HG03460 (cell line): ENCODE results near the gene KTI12.
"Not testable (repeated sequence)": the region's sequence is repeated elsewhere in the genome, so short reads cannot be mapped to it uniquely, and the experiment has no call there.

Source experiments
- ATAC-seq: cut with Tn5 transposase; IDR thresholded peaks from one replicate; pipeline ENCODE4 v1.9.1; 2021; ENCODE audit not compliant: unreplicated experiment

Gene KTI12

GRCh38 chr1:52033190-52034049 is at the start of gene KTI12:
Gene KTI12, minus strand, starts transcription at chr1:52033810. Its CDS starts 49 bp downstream, at chr1:52033761.
- peak; percentile 89 for ATAC-seq

DNA sequence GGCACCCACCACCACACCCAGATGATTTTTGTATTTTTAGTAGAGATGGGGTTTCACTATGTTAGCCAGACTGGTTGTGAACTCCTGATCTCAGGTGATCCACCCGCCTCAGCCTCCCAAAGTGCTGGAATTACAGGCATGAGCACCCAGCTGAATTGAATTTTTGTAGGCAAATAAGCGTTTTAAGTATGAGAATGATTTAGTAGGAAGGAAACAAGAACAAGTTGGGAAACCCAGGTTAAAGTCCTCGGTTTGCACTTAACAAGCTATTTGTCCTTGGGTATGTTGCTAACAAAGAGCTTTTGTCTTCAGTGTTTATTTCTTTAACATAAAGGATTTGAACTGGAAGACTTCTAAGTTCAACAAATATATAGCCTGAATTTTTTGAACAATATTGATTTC is 46.4 kb upstream of the KTI12 start:
- ATAC-seq = no peak

DNA sequence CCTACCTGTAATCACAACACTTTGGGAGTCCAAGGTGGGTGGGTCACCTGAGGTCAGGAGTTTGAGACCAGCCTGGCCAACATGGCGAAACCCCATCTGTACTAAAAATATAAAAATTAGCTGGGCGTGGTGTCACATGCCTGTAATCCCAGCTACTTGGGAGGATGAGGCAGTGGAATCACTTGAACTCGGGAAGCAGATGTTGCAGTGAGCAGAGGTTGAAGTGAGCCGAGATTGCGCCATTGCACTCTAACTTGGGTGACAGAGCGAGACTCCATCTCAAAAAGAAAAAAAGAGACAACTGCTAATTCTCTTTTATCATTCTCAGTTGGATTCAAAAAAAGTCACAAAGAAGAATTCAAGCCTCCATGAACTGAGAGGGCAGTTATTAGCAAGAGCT is 43.7 kb upstream of the KTI12 start:
- ATAC-seq = not testable (repeated sequence)

GRCh38 chr1:52072291-52072690 is 38.7 kb upstream of the KTI12 start:
- no peak for ATAC-seq

DNA sequence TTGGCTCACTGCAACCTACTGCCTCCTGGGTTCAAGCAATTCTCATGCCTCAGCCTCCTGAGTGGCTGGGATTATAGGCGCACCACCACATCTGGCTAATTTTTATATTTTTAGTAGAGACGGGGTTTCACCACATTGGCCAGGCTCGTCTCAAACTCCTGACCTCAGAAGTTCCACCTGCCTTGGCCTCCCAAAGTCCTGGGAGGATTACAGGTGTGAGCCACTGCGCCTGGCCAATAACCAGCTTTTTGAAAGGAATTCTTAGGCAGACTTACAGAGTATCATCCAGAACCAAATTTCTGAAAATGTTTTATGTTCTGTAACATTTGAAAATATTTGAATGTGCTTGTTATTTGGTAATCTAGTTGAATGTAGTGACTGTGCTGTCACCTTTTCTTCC is 37.1 kb upstream of the KTI12 start:
- no peak for ATAC-seq

DNA sequence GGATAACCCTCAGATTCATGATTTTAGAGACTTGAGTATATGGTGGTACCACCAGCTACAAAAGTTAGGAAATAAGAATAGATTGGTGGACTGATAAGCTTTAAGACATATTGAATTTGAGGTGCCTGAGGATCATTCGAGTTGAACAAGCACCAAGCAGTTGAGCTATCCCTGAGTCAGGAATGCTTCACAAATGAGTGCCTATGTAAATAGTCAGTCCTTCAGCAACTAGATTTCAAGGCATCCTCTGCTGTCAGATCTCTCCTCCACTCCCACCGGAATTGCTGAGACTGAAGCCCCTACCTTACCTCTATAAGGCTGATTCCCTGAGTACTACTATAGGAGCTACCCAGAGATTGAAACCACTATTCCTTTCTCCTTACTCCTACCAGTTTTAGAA is 29.6 kb upstream of the KTI12 start:
- ATAC-seq = no peak

DNA sequence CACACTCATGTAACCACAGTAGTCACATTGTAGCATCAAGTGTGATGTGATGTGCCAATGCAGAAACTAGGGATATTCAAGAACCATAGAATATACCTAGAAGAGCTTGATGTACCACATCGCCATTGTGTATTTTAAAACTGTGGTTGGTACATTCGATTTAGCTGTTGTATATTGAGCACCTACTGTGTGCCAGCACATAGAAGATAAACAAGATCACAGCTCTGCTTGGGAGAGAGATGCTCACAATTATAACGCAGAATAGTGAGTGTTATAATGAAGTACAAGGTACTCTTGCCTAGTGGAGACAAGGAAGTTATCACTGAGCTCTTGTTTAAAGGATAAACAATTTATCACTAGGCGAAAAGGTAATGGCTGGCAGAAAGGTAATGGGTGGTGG is 27.2 kb upstream of the KTI12 start:
- no peak for ATAC-seq

DNA sequence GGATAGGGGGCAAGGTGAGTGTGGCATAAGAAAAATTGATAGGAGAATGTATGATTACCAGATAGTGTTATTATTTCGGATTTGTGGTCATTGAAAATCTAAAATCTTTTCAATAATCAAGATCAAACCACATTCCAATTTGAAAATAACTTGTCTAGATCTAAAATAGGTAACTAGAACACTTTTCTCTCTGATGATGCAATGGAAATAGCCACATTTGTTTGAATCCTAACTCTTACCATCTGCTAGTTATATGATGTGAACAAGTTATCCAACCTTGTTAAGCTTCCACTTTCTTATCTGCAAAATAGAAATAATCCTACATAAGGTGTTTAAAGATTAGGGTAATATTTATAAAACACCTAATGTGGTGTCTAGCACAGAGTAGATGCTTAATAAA is 26.3 kb upstream of the KTI12 start:
- no peak for ATAC-seq

- no peak for ATAC-seq
These were observed 25.7 kb upstream of the KTI12 start for GRCh38 chr1:52059321-52059720.

- ATAC-seq = no peak
These were observed 24.3 kb upstream of the KTI12 start for GRCh38 chr1:52057876-52058415.

- ATAC-seq = no peak
These were observed 23.6 kb upstream of the KTI12 start for GRCh38 chr1:52057255-52057654.

DNA sequence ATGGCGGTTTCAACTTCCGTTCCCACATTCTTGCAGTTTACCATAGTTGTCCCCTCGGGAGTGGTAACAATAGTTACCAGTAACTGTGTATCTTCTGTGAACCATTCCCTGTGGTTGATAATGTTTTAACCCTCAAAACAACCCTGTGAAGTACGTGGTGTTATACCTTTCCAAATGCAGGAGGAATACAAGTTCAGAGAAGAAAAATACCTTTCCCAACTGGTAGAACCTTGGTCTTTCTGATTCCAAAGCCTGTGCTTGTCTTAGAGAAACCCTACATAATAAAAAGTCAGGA is 23.3 kb upstream of the KTI12 start:
- ATAC-seq = no peak

- peak; percentile 83 for ATAC-seq
These were observed 22.7 kb upstream of the KTI12 start, which contains the start of gene BTF3L4 for GRCh38 chr1:52056163-52056936. Gene BTF3L4, plus strand, starts transcription at chr1:52056295. Its CDS starts 3,553 bp downstream, at chr1:52059848.

- ATAC-seq = no peak
These were observed 22.2 kb upstream of the KTI12 start for GRCh38 chr1:52055866-52056162.

DNA sequence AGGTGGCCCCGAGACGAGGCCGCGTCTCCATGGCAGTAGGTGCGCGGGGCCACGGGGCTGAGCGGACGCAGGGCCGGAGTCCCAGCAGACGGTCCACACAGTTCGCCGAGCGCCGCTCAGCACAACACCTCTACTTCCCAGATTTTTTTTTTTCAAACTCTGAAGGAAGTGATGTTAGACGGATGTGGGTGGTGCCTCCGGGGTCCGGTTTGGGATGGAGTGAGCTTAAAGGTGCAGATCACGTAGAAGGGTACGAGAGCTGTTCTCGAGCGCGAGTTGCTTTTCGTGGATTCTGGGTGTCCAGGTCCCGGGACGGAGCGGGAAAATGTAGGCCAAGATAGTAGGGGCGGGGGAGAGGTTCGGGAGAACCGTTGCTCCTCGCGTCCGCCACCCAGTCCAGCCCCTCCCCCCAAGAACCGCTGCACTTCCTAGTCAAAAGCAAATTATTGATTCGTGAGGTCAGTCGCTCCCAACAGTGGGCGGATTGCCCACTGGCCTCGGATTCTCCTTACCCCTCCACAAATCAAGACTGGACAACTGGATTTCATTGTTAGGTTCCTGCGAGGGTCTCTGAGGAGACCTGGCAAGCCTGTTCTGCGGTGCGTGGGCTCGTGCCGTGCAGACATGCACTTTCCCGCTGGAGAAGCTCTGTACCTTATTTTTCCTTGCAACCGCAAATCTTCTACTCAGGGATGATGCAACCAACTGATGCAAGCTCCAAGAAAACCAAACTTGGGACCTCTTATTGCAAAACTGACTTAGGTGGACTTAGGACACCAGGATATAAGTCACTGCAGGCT is 21.7 kb upstream of the KTI12 start, which contains the start of gene TXNDC12:
TSS of gene TXNDC12 (minus strand) at position 126 of the 800 bp plus-strand sequence. CDS start at position 31, 95 bp downstream.
- peak; percentile 34 for ATAC-seq

DNA sequence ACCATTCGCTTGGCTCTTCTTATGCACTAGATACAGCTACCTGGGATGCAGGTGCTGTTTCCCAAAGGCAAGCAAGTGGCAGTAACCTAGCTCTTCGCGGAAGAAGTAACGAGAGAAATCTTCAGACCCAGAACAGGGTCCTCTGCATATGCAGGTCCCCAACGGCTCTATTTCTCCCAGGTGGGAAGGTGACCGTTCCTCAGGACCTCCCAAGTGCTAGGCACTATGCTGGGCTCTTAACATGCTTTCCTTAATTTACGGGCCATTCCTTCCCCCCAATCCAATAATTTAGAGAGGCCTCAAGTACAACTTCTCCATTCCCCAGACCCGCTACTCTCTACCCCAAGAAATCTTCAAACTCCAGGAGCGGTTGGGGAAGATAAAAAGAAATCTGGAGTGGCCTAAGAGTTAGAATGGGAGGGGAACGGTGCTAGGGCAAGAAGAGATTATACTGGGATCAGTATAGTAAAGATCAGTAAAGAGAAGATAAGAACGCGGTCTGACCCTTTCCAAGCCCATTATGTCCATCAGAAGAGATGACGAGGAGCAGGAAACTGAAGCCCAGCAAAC is 21.0 kb upstream of the KTI12 start:
- ATAC-seq = no peak

- no peak for ATAC-seq
These were observed 20.3 kb upstream of the KTI12 start for GRCh38 chr1:52053862-52054261.

DNA sequence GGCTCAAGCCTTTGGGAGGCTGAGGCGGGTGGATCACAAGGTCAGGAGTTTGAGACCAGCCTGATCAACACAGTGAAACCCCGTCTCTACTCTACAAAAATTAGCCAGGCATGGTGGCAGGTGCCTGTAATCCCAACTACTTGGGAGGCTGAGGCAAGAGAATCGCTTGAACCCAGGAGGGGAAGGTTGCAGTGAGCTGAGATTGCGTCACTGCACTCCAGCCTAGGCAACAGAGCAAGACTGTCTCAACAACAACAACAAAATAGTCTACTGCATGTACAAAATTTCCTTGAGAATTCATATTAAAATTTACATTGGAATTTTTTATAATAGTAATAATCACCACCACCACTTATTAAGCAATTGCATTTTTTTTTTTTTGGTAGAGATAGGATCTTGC is 15.7 kb upstream of the KTI12 start:
- ATAC-seq = not testable (repeated sequence)

DNA sequence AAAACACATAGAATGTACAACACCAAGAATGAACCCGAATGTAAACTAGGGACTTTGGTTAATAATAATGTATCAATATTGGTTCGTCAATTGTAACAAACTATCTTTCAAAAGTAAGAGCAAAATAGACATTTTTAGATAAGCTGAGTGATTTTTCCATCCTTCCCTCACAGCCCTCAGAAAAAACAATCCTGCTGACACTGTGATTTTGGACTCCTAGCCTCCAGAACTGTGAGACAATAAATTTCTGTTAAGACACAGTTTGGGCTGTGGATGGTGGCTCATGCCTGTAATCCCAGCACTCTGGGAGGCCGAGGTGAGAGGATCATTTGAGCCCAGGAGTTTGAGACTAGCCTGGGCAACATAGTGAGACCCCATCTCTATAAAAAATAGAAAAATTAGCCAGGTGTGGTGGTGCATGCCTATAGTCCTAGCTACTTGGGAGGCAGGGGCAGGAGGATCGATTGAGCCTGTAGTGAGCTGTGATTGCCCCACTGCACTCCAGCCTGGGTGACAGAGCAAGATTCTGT is 12.1 kb upstream of the KTI12 start:
- not testable (repeated sequence) for ATAC-seq

DNA sequence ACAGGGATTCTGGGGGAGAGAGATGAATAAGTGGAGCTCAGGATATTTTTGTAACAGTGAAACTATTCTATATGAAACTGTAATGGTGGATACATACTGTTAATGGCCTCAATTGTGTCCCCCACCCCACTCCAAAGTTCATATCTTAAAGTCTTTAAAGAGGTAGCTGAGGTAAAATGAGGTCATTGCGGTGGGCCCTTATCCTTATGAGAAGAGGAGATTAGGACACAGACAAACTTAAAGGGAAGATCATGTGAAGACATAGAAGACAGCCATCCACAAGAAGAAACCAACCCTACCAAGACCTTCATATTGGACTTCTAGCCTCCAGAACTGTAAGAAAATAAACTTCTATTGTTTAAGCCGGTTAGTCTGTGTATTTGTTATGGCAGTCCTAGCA is 11.6 kb upstream of the KTI12 start:
- no peak for ATAC-seq
